NCI-H748 (cell line): ENCODE measurements around the gene GBE1.
"Not testable (repeated sequence)": the region's sequence is repeated elsewhere in the genome, so short reads cannot be mapped to it uniquely, and the experiment has no call there.

Experiments
- DNase-seq: peaks from one replicate; lab custom pipeline; 2025; ENCODE audit not compliant: unreplicated experiment; lab: John Stamatoyannopoulos, UW

The GBE1 gene

DNA sequence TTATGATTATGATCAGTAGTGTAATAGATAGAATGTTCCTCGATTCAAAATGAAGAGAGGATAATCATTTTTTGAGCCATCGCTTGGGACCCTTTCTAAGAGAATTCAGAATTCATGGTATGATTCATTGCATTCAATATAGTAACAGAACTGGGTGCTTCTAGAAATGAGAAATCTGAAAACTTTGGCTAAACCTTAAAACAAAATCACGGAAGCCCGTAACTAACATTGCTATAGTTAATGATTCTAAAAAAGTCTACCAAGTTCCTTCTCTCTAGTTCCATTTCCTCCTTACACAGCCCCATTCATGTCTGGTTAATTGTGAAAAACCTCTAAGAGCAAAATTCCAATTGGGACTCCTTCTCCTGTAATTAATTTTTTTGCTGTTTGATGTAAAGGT is 217.1 kb downstream of the GBE1 start:
- DNase-seq = no peak

DNA sequence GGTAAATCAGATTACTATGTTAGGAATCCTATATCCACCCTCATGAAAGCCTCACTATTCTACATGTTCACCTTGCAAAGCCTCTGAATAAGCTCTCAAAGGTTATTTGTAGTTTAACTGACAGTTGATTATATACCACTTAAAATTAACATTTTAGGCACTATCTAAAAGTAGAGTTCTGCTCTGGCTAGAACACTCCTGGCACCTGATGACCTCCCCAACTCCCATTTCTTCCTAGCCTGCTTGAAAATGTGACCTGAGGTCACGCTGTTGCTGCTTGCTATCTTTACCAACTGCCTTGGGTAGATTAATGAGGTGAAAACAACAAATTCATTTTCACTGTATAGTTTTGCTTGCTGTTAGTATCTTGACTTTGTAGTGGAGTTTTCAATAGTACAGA is 220.7 kb downstream of the GBE1 start:
- DNase-seq = no peak

DNA sequence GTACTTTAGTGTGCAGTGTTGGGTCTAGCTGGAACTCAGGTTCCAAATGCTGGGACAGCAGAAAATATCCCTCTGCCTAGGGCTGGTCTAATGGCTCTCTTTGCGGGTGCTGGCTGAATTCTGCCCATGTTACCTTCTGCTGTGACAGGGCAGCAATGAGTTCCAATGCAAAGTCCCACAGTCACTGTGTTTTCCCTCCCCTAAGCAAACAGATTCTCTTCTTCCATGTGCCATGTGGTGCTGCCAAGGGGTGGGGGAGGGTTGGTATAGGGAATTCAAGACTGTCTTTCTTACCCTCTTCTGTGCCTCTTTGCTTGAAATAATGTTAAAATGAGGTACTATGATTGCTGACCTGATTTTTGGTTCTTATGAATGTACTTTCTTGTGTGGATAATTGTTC is 229.6 kb downstream of the GBE1 start:
- no peak for DNase-seq

DNA sequence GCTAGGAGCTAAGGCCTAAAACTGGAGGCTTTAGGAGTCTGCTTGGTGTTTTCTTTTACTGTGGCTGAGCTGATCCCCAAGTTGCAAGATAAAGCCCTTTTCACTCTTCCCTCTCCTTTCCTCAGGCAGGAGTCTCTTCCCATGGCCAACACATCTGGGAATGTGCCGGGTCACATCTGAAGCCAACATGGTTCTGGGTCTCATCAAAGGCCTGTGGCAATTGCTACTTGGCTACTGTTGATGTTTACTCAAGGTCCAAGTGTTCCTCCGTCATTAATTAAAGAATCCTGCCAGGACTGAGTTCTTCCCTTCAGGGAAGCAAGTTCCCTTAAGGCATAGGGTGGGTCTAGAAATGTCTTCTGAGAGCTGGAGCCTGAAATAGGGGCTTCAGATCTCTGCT is 230.2 kb downstream of the GBE1 start:
- no peak for DNase-seq

DNA sequence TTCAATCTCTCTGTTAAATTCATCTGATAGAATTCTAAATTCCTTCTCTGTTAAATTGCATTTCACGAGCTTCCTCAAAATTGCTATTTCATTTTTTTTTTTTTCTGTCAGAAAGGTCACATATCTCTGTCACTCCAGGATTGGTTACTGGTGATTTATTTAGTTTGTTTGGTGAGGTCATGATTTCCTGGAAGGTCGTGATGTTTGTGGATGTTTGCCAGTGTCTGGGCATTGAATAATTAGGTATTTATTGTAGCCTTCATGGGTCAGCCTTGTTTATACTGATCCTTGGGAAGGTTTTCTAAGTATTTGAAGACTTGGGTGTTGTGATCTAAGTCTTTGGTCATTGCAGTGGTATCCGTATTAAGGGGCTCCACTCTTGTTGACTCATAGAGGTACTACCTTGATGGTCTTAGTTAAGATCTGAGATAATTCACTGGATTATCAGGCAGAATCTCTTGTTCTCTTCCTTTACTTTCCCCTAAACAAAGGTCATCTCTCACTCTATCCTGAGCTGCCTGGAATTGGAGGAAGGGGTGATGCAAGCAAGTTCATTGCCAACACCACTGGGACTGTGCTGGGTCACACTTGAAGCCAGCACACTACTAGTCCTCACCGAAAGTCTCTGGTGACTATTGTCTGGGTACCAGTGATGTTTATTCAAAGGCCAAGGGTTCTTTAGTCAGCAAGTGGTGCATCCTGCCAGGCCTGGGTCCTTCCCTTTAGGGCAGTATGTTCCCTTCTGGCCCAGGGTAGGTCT is 231.1 kb downstream of the GBE1 start:
- DNase-seq = no peak

DNA sequence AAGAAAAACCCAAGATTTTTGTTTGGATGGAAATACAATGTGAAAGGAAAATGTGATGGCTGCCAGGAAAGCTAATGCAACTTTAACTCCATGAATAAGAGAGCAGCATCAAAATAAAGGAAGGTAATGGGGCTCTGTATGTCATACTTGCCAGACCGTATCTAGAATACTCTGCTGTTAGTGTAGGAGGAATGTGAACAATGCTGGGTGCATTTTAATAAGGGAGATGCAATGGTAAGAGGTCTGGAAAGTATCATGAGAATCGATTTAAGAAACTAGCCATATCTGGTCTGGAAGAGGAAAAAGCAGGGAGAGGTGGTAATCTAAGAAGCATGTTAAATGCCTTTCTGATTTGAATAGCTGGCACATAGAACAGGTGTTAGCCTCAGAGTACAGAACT is 239.6 kb downstream of the GBE1 start:
- DNase-seq = no peak

DNA sequence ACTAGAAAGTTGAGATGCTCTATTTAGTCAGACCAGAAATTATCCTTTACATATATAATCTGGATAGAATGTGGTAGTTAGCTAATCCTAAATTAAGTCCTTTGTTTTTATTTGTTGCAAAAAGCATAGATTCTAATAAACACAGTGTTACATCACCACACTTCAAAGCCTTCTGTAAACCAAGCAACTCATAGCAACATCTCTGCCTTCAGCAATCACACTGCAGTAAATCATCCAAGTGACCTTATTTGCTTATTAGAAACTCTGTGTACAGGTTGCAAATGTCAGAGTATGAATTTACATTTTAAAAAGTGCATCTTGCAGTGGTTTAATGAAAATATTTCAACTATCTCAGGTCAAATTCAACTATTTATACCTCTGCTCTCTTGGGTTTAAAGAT is 242.5 kb downstream of the GBE1 start:
- no peak for DNase-seq

DNA sequence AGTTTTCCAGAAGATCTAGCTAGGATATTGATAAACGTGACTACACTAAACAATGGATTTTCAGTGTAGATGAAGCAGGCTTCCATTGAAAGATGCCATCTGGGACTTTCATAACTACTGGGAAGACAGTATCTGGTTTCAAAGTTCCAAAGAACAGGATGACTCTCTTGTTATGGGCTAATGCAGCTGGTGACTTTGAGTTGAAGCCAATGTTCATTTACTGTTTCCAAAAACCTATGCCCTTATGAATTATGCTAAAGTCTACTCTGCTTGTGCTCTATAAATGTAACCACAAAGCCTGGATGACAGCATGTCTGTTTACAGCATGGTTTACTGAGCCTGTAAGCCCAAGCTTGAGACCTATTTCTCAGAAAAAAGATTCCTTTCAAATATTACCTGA is 245.4 kb downstream of the GBE1 start:
- DNase-seq = no peak

DNA sequence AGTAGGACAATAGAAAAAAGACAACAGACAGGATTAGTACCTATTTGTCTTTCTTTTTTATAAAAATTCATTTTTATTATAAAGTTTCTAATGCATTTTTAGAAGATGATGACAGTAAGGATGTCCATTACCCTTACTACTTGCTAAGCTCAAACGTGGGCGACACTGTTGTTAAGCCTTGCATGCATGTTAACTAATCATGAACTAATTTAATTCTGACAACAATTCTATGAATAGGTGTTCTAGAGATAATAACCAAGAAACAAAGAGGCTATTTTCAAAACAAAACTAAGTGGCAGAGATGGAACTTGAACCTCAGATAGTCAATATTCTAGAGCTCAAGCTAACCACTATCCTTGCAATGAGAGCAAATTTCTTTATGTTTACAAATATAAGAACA is 247.9 kb downstream of the GBE1 start:
- no peak for DNase-seq

DNA sequence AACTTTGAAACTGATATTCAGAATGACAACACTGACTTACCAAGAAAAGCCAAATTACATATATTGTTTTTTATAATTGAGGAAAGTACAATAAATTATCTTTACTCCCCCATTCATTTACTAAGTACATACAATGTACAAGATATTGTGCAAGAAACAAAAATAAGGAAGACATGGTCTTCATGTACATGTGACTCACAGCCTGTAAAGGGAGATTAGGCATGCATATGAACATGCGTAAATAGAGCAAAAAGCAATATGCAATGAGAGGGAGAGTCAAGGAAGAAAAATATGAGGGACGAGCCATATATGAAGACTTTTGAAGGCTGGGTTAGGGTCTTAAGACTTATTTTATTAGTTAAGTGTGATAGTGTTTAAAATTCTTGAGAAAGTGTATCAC is 258.4 kb downstream of the GBE1 start:
- no peak for DNase-seq

DNA sequence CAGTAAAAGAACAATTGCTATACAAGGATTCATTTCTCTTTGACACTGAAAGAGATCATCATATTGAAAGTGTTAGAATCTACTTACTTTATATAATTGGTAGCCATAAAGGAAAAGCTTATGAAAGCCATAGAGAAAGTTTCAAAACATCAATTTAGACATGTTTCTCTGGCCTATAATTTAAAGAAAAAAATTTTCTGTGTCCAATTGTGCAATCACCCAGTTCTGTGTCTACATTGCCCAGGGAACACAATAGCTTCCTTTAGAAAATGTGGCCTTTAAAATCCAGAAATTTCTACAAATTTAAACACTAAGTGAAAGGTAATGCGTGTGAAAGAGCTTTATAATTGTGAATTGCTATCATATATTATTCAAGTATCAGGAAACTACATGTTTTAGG is 259.2 kb downstream of the GBE1 start:
- no peak for DNase-seq

DNA sequence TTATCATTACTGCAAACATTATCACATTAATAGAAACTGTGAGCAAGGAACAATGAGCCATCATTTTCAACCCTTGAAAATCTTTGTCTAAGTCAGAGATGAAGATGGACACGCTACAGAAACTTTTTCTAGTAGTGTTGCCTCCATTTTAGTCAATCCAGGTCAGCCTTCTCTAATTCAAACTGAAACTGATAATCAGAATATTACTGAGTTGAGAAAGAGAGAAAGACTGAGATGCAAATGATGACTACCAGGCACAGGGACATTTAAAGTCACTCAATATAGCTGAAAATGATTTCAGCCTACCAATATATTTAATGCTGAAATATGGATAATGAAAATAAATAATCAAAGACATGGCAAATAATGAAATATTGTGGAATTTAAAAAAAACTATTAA is 261.4 kb downstream of the GBE1 start:
- no peak for DNase-seq

DNA sequence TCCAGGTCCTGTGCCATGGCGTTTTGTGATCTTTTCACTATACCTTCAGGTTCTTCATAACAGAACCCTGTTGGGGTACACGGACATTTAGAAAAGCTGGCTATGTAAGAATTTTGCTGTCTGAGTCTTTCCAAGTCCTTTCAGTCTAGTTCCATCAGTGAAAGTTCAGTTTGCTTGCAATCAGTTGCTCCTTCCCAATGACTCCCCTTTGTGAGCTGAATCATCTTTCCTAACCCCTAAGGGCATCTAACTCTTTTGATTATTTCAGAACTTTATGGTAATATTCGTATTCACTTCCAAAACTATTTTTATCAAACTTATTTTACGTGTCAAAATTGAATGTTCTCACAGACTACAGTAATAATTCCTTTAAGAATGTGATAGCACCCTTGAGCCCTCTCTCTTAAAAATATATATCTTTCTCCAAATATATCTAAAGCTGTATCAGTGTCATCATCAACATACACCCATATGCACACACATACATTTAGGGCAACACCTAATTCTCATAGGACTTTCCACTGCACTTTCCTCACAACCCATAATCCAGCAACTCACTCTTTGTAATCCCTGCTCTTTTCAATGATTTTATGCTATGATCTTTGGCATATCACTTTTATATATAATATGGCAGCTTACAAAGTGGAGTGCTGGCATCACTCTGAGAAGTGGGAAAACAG is 263.7 kb downstream of the GBE1 start:
- DNase-seq = no peak

DNA sequence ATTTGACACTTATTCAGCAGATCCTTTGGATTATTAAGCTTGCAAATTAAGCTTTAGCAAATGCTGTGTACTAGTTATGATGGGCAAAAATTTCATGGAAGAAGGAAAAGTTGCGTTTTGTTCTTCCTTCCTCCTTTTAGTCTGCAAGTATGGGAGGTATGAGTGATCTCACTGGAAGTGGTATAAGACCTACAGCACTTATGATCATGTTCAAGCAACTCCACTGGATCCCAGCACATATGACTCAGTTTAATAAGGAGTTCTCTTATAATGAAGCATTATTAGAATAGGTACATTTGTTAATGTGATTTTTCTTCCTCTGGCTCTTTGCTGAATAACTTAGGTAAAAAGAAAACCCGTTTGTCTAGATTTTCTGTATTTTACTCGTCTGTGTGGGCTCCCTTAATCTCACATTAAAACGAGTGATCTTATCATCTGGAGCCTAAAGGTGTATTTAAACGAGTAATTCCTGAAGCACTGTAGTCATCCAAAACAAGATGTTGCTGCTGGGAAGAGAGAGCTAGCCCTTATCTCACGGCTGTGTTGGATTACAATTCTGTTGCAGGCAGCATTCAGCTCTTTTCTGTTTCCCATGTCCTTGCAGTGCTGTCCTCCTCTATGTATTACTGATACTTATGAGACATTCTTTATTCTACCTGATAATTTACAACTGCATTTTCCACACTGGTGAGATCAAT is 264.9 kb downstream of the GBE1 start:
- no peak for DNase-seq

DNA sequence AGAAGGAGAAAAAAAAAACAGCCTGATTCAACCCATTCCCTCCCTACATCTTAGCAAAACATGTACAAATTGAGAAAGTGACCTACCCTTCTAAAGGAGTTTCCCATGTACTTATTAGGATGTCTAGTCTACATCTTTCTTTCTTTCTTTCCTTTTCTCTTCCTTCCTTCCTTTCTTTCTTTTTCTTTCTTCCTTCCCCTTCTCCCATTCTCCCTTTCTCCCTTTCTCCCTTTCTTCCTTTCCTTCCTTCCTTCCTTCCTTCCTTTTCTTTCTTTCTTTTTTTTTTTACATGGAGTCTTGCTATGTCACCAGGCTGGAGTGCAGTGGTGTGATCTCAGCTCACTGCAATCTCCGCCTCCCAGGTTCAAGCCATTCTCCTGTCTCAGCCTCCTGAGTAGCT is 269.0 kb downstream of the GBE1 start:
- DNase-seq = not testable (repeated sequence)

DNA sequence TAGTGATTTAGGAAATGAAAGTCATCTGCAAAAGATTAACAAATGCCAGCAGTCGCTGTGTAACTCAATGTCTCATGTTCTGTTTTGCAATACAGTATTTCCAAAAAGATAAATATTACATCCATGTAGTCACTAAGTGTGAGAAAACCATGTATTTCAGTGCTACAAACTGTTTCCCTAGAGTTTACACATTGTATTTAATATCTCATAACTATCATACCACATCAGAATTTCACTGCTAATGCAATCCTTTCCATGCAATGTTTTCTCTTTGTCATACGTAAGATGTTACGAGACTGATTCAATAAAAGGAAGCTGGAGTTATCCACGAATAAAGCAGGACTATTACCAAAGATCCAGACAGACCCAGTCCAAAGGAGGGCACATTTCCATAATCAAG is 269.4 kb downstream of the GBE1 start:
- DNase-seq = no peak

DNA sequence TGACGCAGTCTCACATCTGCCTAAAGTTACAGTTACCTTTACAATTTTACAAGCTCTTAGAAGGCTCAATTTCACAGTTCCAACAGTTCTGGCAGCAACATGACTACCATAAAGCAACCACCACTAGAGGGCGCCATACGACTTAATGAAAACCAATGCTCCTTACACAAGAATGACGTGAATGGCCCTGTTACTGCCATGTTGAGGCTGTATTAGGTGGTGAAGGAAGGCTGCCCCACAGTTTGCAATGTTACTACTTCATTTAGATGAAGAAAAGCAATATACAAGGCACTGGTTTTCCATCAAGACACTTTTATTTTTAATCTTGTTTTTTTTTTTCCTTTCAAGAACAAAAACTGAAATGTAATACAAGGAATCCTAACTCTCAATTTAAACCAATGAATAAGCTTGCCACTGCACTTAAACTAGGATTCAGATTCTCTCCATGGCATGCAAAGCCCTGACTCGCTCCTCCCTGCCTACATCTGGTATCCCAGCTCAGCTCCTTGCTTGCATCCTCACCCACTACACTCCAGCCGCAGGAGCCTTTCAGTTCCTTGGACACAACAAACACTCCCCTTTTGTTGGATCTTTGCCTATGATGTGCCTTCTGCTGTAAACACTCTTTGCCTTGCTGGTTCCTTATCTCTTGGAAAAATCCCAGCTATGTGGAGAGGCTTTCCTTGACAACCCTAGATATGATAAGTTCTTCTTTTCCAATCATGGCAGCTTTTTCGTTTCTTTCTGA is 270.7 kb downstream of the GBE1 start:
- peak; percentile 83 for DNase-seq

DNA sequence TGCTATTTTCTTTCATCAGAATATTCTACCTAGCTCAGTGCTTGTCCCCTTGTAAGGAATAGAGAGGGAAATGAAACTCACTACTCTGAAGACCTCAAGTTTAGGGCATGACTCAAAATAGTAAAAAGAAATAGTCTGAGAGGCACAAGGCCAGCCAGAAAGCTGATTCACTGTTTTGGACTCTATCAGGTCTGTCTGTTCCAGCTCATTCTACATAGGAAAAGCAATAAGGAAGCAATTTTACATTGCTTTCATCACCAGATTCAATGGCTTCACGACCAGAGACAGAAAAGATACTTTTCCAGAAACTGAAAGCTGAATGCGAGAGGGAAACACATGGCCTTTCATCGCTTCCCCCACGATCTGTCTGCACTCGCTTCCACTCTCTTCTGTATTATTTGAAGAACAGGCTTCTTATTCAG is 276.0 kb downstream of the GBE1 start:
- no peak for DNase-seq

DNA sequence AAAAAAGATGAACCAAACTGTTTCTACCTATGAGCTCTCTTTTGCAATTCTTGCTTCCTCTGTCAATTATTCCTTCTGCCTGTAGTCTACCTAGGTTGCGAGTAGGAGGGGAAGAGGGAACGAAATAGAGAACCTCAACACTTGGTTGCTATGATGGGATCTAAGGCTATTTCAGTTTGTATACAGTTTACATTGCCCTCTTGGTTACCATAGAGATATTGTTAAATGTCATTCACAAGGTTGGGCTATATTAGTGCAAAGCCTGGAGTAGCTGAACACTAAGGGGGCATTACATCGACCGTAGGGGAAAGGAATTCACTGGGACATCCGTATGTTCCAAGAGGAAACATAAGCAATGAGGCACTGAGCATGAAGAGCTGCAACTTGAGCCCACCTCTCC is 276.9 kb downstream of the GBE1 start:
- DNase-seq = no peak

DNA sequence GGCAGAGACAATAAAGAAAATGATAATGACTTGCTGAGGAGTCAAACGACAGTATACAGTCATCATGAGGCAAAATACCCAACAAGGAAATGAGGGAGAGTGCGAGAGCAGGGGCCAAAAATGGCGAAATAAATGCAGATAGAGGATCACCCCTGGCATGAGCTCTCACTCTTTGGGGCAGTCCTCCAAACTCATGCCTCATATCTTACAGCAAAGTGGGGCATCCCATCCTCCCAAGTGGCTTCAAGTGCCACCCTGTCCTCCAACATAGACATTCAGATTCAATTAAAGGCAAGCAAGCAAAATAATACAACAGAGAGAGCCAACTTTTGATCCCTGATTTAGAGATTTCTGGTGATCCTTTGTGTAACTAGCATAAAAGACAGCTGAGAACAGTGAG is 278.4 kb downstream of the GBE1 start:
- no peak for DNase-seq

DNA sequence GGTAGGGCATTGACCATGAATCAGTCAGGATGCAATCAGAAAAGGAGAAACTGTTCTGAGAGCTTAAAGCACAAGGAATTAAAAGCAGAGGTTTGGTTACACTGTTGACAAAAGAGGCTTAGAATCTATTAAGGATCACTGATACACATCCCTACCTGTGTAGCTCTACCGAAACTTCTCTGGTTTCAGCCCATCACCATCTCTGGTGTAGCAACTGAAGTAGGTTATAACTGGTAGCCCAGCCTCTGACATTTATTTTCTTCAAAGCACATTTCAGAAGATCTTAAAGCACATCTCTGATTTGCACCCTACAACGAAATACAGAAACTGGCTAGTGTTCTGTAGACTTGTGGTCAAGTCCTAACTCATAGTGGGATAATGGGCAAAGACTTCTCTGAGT is 283.7 kb downstream of the GBE1 start:
- no peak for DNase-seq

DNA sequence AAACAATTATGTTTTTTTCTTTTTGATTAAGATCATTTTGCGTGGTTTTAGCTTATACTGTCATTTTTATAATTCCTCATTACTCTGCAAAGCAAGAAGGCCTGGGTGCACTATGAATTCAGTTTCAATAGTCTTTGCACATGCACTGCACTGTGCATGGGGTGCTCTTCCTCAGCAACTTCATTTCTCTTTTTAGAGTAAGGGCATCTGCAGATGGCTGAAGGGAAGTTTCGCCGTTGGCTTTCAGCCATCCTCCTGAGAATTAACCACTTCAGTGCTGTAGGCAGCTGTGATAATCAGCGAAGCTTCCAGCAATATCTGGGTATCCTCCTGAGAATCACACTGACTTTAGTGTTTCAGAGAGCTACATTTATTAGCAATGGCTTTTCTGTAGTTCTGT is 284.8 kb downstream of the GBE1 start:
- no peak for DNase-seq
